ENCODE results near the gene CACNA1C.
"Not testable (repeated sequence)": the region's sequence is repeated elsewhere in the genome, so short reads cannot be mapped to it uniquely, and the experiment has no call there.

CACNA1C gene

GRCh38 chr12:2076196-2076570 lies 23.4 kb downstream of the CACNA1C start:
- no peak for DNase-seq

GRCh38 chr12:2076728-2077127 lies 23.9 kb downstream of the CACNA1C start:
- DNase-seq, result no peak

- DNase-seq, result no peak
Measured at GRCh38 chr12:2080604-2081003, 27.8 kb downstream of the CACNA1C start.

- peak in 2 of 14 donors; percentile 31 to 92 for DNase-seq
Measured at GRCh38 chr12:2082321-2082720, 29.5 kb downstream of the CACNA1C start.

- DNase-seq, result peak in 1 of 14 donors; percentile 85
Measured at GRCh38 chr12:2083008-2083407, 30.2 kb downstream of the CACNA1C start.

- no peak for DNase-seq
Measured at GRCh38 chr12:2083561-2083960, 30.8 kb downstream of the CACNA1C start.

- no peak for DNase-seq
Measured at GRCh38 chr12:2084553-2085296, 31.9 kb downstream of the CACNA1C start.

GRCh38 chr12:2092354-2092753 lies 39.6 kb downstream of the CACNA1C start:
- DNase-seq, result no peak

GRCh38 chr12:2092890-2093289 lies 40.1 kb downstream of the CACNA1C start:
- no peak for DNase-seq

- DNase-seq, result no peak
Measured at GRCh38 chr12:2094597-2094996, 41.8 kb downstream of the CACNA1C start.

- DNase-seq, result no peak
Measured at GRCh38 chr12:2095878-2096277, 43.1 kb downstream of the CACNA1C start.

- no peak for DNase-seq
Measured at GRCh38 chr12:2097617-2098016, 44.8 kb downstream of the CACNA1C start.

- no peak for DNase-seq
Measured at GRCh38 chr12:2098852-2099251, 46.1 kb downstream of the CACNA1C start.

GRCh38 chr12:2099595-2099994 lies 46.8 kb downstream of the CACNA1C start:
- no peak for DNase-seq

- DNase-seq, result no peak
Measured at GRCh38 chr12:2101359-2101758, 48.6 kb downstream of the CACNA1C start.

- no peak for DNase-seq
Measured at GRCh38 chr12:2101771-2102170, 49.0 kb downstream of the CACNA1C start.

- DNase-seq, result not testable (repeated sequence)
Measured at GRCh38 chr12:2102736-2103135, 49.9 kb downstream of the CACNA1C start.

- DNase-seq, result not testable (repeated sequence)
Measured at GRCh38 chr12:2105387-2105786, 52.6 kb downstream of the CACNA1C start.

- DNase-seq, result no peak
Measured at GRCh38 chr12:2108166-2108565, 55.4 kb downstream of the CACNA1C start.

- DNase-seq, result no peak
Measured at GRCh38 chr12:2108975-2109671, 56.3 kb downstream of the CACNA1C start.

- no peak for DNase-seq
Measured at GRCh38 chr12:2110127-2110526, 57.3 kb downstream of the CACNA1C start.

- no peak for DNase-seq
Measured at GRCh38 chr12:2110849-2111566, 58.2 kb downstream of the CACNA1C start.

GRCh38 chr12:2111826-2112225 lies 59.0 kb downstream of the CACNA1C start:
- DNase-seq, result no peak
